RKO (cell line): ENCODE data around the gene SCML1.

Experiments used
- DNase-seq: peaks from one replicate; pipeline ENCODE4 v3.0.0-alpha.2; 2016; ENCODE audit warnings: low spot score

SCML1 gene, protein sequence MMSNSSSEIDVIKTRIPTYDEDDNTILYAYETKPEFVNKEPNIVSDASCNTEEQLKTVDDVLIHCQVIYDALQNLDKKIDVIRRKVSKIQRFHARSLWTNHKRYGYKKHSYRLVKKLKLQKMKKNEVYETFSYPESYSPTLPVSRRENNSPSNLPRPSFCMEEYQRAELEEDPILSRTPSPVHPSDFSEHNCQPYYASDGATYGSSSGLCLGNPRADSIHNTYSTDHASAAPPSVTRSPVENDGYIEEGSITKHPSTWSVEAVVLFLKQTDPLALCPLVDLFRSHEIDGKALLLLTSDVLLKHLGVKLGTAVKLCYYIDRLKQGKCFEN

DNA sequence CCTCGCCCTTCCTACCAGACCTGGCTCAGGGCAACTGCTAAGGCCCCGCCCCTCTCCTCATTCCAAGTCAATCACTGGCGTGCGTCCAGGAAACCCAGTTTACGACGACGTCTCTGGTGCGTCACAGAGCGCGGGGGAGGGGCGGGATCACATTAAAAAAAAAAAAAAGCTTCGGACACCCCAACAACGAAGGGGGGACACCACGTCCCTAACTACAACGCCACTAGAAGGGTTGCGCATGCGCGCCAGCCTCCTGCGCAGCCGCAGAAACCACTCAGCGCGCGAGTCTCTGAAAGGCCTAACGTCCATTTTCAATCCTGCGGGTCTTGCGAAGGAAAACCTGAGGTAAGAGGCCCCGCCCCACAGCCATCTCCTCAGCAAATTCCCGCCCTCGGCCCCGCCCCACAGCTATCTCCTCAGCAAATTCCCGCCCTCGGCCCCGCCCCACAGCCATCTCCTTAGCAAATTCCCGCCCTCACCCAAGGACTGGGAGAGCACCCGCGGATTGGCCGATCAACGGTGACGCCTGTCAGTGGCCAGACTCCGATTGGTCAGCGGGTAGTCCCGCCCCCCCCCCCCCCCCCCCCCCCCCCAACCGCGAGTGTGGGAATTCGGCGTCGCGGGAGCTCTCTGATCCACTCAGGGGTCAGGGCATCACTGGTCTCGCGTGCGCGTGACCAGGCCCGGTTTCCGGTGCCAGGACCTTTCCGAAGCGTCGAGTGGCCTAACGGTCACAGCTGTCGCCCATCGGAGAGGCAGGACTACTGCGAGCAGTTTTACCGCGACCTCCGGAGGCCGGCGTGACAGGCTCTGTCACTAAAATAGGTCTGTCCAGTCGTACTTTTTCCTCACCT, at the start of gene SCML1:
Gene SCML1, plus strand, starts transcription at position 638 of the 854 bp plus-strand sequence. CDS start 6,694 bp downstream, outside the sequence.
- DNase-seq = peak; percentile 93

DNA sequence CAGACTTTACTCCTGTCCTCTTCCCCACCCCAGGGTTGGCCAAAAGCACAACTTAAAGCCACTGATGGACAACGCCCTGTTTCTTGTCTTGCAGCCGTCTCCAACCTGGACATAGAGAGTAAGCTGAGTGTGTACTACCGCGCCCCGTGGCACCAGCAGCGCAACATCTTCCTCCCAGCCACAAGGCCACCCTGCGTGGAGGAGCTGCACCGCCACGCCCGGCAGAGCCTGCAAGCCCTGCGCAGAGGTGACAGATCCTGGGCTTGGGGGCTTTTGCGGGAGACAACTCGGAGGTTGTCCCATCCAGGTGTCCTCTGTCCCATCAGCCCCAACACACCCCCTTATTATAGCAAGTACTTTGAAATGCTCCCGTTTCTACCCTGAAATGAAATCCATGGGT, 49.6 kb upstream of the SCML1 start:
- no peak for DNase-seq

DNA sequence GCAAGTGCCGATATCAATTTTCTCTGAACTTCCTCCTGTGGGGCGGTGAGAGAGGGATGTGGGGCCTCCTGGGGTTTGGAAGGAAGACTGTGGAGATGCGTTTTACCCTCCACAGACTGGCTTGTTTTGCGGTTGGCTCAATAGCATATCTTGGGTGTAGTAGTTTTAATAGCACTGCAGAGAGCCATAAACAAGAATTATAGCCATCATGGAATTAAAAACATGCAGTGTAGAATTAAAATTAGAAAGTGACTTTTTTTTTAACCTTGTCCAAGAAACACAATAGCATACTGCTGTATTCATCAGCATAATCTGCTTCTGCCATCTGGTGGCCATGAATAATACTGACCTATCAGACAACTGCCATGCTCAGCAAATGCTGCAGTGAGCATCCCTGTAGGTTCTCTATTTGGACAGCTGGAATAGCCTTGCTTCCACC, 47.3 kb upstream of the SCML1 start:
- DNase-seq = peak; percentile 65

DNA sequence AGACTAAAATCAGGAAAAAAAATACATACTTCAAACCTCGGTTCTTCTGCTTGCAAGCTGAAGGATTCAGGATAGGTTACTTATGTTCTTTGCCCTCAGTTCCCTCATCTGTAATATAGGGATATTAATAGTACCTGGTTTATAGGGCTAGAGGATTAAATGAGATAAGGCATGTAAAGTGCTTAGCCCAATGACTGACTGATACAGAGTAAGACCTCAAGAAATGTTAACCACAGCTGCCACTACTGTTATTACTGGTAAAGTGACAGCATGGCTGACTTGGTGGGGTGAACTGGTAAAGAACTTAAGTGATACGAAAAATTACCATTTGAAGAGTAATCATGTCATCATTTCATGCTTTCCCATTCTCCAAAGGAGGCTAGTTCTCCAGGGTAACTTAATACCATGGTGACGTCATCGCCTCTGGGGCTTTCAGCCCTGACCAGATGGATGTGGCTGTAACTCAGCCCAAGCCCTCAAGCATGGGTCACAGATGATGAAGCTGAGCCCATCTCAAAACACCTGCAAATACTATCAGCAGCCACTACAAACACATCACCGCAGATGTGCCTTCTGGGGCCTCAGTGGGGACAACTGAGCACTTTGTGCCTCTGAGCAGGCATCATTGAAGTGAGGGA, 44.5 kb upstream of the SCML1 start:
- DNase-seq = peak; percentile 32

DNA sequence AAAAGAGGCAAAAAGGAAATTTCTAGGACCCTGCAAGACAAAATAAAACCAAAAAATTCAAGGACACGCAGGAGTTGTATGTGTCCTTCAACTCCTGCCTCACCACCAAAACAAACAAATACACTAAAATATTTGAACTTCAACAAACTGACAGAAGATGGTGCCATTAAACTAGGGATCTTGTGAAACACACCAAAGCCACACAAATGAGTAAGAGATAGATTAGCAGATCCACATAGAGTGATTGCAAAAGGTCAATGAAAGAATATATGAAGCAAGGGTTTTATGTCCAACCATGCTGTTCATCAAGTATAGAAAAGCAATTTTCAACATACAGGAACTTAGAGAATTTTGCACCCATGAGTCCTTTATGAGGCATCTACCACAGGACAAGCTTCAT, 40.1 kb upstream of the SCML1 start:
- no peak for DNase-seq

DNA sequence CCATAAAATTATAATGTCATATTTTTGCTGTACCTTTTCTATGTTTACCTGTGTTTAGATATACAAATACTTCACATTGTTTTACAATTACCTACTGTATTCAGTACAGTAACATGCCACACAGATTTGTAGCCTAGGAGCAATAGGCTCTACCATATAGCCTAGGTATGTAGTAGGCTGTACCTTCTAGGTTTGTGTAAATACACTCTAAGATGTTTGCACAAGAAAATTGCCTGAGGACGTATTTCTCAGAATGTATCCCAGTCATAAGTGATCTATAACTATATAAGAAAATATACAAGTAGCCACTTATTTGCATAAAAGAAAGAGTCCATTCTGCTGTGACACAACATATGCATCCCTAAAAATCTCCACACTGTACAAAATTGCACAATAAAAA, 36.3 kb upstream of the SCML1 start:
- DNase-seq = no peak

DNA sequence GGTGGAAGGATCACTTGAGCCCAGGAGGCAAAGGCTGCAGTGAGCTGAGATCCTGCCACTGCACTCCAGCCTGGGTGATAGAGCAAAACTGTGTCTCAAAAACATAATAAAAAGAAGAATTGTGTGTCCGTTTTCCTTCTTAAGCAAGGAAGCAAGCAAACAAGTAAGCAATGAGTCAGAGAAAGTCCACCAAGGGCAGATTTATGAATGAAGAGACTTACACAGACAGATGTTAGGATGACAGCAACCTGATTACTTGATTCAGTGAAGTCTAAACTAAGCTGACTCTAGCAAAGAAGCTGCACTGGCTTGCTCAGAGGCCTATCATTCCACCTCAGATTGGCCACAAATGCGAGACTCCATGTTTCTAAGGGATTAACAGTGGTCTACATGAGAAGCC, 34.1 kb upstream of the SCML1 start:
- DNase-seq = no peak

DNA sequence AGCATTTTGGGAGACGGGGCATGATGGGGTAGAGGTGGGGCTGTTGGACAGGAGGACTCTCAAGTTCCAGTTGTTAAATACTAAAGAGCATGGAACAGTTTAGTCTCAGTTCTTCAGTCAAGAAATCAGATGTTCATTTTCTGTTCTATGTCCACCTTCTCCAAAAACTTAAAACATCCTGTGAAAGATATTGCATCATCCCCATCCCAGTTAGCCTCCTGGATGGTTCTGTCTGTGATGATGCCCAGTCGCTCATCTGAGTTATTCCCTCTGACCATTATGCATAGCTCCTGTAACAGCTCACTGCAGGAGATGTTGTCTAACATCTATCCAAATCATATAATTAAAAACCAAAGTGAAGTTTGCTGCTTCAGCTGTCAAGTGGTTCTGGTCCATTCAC, 32.1 kb upstream of the SCML1 start:
- no peak for DNase-seq

DNA sequence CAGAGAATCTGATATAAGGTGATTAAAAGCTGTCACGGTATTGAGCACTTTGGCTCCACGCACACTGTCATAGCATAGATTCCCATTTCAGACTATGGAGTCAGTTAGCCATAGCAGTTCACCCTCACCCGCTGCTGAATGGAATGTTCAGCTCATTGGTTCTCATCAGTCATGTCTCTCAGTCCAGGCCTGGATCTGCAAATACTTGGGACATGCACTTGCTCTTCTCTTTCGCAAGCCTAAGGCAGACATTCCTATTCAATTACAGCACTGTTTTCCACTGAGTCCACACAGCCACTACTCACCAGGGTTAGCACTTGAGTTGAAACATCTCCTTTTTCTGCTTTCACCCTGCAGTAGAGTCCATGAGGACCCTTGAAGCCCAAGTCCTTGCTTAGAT, 30.6 kb upstream of the SCML1 start:
- DNase-seq = peak; percentile 8

DNA sequence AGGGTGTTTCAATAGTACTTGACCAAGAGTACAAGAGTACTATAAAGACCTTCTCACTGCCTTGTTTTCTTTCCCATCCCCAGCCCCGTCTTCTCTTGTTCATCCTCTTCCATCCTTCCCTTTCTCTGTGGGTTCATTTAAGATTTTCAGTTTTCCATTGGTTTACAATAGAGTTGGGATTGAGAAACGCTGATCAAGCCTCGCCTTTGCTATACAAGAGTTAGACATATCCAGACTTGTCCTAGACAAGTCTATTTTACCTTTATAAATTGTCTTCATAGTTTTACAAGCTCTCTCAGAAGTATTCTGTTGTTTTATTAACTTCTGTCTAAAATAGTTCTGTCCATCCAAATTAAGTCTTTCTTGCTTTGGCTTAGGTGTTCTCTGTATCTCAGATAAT, 29.6 kb upstream of the SCML1 start:
- no peak for DNase-seq

DNA sequence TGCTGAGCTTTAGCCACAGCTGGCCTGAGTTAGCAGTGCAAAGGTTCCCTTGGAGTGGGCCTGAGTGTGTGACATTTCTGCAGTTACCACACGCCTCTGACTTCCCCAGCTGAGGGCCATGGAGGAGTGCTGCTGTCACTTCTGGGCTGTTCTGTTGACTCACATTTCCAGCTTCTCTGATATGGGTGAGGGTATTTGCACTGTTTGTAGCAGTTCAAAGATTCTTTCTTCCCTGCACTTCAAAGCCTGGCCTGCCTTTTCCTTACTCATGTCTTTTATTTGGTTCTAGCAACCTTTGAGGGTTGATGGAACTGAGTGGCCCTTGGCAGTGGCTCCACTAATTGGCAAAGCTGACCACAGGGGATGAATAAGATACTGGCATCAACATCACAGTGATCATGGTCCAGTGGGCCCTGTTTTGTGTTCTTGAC, 26.4 kb upstream of the SCML1 start:
- no peak for DNase-seq

DNA sequence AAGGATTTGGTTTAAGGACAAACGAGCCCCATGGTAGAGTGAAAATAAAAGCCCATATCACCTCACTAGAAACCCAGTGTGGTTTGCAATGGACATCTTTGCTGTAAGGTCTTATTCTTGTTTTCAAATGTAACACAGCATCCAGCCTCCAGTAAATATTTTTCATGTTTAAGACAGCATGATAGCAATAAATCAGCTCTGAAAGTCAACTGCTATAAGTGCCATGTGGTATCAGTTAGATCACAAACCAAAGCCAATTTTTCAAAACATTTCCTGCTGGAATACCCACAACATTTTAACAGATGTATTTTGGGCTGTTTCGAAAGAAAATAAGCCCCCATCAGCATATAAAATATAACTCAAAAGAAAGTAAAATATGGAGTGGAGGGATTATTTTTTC, 24.0 kb upstream of the SCML1 start:
- DNase-seq = no peak

DNA sequence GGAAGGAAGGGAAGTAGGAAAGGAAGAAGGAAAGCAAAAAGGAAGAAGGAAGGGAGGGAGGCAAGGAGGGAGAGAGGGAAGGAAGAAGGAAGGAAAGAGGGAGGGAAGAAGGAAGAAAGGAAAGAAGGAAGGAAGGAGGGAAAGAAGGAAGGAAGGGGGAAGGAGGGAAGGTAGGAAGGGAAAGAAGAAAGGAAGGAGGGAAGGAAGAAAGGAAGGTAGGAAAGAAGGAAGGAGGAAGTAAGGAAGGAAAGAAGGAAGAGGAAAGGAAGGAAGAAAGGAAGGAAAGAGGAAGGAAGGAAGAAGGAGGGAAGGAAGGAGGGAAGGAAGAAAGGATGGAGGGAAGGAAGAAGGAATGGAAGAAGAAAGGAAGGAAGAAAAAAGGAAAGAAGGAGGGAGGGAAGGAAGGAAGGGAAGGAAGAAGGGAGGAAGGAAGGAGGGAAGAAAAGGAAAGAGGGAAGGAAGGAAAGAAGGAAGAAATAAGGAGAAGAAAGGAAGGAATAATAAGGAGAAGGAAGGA, 18.6 kb upstream of the SCML1 start:
- DNase-seq = no peak

DNA sequence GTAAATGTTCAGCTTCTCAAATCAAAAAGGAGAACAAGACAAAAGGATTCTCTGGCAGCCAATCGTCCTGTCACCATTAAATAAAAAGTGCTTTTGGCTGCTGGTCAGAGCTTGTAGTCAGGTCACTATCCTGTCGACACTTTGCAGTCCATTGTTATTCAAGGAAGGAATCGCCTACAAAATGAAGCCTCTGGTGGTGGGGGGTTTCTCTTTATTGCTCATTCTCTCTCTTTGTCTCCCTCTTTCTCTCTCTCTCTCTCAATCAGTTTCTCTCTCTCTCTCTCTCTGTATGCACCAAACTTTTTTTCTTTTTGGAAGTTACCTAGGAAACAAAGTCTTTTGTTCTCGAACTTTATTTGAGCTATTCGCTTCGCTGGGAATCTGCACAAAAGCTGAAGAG, 17.6 kb upstream of the SCML1 start:
- DNase-seq = no peak

DNA sequence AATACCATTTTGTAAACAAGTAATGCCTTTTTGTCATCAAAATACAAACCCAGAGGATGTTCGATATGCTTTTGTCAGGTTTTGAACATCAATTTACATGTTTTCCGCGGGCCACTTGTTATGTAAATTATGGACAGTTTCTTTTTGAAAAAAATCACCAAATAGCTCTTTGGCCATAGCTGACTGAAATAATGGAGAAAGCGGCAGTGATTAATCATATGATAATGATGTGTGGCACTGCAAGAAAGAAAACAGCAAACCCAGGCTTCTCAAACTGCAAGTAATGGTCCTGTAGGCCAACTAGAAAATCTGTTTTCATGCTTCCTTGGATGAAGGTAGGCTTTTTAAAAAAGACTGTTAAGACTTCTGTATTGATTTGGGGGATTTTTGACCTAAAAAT, 15.6 kb upstream of the SCML1 start:
- no peak for DNase-seq

DNA sequence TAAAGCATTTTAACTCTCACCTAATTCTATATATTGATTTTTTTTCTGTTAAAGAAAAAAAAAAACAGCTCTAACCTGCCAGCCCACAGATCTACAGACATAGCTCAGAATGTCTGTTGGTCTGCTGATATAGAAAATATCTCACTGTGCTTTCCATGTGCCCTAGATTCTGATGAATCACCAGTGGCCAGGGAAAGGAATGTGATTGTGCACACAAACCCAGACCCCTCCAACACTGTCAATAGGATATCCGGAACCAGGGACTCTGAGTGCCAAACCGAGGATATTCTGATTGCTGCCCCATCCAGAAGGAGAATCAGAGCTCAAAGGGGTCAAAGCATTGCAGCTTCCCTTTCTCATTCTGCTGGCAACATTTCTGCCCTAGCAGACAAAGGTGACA, 12.1 kb upstream of the SCML1 start:
- no peak for DNase-seq

DNA sequence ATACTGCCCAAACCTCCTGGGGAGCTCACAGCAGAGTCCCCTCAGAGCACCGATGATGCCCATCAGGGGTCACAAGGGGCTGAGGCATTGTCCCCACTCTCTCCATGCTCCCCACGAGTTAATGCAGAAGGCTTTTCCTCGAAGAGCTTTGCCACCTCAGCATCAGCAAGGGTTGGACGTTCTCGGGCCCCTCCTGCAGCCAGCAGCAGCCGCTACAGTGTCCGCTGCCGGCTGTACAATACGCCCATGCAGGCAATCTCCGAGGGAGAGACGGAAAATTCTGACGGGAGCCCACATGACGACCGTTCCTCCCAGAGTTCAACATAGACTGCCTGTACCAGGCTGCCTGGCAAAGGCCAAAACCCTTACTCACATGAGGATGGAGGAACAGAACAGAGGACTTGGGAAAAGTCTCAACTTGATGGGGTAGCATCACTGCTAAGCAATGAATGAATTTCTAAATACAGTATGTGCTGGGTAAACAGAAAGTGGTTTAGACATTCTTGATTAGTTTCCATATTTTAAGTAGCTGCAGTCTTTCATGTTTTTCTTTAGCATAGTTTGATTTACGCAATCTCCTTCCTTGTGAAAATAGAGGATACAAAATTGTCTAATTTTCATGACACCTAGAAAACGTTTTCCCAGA, 5.0 kb upstream of the SCML1 start:
- no peak for DNase-seq

DNA sequence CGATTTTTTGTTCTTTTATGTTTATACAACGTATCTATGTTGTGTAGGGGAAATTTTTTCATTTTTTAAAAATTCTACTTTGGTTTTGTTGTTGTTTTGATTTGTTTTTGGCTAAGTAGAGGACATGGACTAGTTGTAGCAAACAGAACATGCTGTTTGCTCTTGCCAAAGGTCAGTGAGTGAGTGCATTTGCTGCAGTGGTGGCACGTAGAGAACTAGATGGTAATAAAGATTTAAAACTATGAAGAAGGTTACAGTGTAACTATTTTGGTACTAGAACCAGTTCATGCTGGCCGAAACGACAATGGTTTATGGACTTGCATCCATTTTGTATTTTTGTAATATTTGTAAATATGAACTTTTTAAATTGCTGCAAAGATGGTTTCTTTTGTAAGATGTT, 1.9 kb upstream of the SCML1 start:
- DNase-seq = no peak

DNA sequence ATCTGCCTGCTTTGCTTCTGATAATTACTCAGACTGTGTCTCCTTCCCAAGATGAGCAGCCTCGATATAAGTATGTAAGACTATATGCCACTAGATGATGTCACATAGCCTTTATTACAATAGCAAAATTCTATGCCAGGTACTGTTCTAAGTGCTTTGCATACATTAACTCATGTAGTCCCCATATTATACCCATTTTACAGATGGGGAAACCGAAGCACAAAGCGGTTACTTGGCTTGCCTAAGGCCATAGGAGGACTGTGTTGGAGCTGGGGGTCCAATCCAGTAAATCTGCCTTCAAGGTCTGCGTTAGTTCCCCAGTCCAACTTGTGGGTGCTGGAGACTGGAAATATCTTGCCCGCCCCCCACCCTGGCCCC, 826 bp upstream of the SCML1 start:
- no peak for DNase-seq

DNA sequence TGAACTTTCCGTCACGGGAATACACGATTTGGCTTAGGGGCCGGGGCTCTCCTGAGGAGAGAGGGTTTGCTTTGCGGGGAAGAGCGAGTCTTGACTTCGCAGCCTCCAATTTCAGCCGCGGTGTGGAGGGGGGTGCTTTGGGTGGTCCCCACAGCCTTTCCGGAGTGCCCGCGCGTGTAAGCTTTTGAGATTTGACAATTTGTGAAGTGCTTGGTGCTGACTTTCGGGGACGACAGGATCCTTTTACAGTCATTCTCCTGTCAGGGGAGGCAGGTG, 355 bp downstream of the SCML1 start:
- no peak for DNase-seq

DNA sequence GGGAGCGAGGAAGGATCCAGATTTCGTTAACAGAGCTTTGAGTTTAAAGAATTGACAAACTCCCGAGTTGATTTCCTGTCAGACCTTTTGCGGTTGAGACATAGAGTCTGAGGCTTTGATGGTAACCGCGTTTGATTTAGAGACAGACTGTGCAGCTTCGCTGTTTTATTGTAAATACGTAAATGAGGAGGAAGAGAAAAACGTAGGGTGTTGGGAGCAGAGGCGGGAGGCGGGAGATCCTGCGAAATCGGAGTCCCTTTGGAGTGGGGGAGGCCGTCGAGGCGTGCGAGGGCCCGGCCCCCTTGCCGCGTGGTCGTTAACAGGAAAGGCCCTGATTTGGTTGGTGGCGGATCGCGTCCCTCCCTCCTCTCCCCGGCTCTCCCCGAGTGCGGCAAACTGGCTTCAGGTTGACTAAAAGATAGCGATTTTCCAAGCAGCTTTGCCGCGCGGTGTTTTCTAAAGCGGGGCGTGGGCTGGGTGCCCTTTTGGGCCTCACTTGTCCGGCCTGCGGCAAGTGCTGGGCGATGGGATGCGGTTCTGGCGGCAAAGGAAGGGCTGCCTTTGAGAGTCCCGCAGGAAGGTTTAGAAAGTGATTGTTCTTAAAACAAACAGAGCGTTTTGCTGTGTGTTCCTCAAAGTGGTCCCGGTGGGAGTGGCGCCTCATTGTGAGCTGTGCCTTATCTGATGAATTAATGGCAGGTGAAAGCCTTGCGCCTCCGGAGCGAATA, 857 bp downstream of the SCML1 start:
- peak; percentile 35 for DNase-seq
